Superior temporal gyrus (tissue), 1 donor: ENCODE results near the gene PHC2.
A peak's percentile ranks its signal among the peaks of the same experiment; 100 is the strongest.

Experiments
- DNase-seq: peaks from one replicate; pipeline ENCODE4 v3.0.0-alpha.2; 2016; ENCODE audit errors: extremely low spot score

The PHC2 gene

DNA sequence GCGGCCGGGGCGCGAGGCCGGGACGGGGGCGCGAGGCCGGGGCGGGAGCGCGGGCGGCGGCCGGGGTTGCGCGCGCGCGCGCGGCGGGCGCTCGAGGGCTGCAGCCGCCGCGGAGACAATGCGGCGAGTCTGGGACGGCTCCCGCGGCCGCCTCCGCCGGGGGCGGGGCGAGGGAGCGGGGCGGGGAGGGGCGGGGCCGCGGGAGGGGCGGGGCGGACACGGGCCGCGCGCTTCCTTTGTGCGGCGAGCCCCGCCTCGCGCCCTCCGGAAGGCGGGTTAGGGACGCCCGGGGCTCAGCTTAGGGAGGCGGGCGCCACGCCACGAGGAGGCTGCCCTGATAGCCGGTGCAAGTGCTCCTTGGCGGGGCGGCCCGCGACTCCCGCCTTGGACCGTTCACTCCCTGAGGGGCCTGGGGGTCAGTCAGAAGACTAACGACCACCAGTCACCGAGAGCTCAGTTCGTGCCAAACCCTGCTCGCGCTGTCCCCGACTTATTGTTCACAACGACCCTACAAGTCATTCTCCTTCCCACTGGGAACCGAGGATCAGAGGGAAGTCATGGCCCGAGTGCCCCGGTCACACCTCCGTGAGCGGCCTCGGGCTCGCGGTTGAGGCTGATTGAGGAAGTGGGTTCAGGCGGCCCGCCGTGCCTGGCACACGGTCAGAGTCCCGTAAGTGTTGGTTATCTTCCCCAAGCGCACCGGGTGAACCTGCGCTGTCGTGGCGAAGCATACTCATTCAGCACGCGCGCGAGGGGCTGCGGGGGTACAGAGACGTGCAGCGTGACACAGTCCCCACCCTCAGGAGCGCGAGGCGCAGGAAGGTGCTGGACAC, 80.9 kb downstream of the PHC2 start:
- DNase-seq: peak; percentile 80

- DNase-seq: no peak
Measured at GRCh38 chr1:33349081-33349759, 81.7 kb downstream of the PHC2 start.

GRCh38 chr1:33348676-33349080, 82.2 kb downstream of the PHC2 start:
- DNase-seq: peak; percentile 70

DNA sequence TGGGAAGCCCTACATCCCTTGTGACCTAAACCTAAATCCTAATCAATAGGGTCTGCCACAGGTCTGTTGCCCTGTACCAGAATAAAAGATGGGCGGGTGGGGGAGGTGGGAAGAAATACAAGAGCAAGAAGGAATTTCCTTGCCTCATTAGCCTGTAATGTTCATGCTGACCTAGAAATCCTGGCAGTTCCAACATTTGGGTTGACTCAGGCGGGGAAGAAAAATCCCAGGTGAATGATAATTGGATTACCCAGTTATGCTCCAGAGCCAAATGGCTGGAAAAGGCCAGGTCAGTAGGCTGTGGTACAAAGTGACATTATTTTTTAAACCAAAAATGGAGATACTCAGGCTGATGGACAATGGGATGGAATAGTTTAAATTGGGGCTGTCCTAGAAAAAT, 82.7 kb downstream of the PHC2 start:
- DNase-seq: no peak

DNA sequence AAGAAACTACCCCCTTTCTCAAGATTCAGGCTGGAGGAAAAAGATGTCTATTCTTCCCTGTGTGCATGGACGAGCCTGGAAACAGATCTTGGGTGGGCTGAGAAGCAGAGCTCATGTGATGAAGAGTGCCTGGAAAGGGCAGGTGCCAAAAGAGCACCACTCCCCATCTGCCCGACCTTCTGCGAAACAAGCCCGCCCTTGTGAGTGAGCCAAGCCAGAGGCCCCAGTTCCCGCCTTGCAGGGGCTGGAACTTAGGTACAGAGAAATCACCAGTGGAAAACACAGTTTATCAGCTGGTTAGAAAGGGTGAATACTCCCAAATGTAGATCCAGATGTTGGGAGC, 83.3 kb downstream of the PHC2 start:
- DNase-seq: no peak

- peak; percentile 29 for DNase-seq
Measured at GRCh38 chr1:33346927-33347649, 83.8 kb downstream of the PHC2 start.

DNA sequence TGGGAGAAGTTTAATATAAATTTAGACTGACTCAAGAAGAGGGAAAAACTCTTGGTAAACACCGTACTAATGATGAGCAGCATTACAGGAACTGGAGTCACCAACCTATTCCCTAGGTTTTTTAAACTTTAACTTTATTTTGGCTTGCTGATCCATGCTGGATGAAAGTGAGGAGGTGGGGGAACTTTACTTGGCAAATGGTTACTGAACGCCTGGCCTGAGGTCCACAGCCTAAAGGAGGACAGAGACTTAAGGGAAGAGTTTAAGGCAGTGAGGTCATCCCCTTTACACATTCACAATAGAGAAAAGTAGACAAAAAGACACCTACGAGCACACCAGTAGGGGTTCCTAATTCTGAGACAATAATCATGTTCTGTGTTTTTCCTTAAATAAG, 84.4 kb downstream of the PHC2 start:
- no peak for DNase-seq

DNA sequence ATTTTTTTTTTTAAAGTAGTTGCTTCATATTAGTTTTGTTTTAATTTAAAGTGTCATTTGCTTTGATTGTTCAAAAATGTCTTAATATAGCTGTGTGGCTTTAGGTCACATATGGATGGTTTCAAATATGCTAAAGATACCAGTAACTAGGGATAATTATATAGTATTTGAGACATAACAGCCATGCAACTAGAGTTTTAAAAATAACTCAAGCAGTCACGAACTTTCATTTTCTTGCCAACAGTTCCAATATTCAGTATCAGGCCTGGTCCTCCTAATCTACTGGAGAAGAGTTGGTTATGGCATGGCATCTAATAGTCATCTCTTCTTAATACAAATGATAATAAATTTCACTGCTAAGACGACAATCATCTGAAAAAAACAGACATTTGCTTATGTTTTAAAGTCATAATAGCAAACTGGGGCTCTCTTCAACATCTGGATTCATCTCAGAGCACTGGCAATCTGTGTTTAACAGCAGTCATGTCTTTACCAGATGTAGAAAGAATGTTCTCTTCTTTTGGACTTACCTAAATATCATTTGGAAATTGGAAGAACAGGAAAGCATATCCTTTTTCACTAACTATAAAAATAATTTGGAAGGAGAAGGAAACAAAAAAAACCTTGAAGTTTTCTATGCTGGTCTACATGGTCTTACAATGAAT, 85.9 kb downstream of the PHC2 start:
- peak; percentile 31 for DNase-seq

DNA sequence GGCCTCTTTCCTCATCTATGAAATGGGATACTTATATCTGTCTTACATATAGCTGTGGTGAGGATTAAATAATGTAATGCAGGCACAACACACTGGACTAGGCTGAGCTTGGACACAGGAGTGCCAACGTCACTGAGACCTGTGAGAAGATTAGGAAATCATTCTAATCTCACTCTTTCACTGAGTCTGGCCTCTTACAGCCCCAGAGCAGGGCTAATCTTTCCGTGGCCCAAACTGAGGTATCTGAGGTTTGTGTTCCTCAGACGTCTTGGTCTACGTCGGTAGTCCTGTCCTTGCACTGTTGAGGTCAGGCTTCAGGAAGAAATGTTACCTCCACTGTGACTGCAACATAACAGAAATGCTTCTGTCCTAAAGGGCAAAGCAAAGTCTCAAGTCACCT, 87.4 kb downstream of the PHC2 start:
- no peak for DNase-seq

DNA sequence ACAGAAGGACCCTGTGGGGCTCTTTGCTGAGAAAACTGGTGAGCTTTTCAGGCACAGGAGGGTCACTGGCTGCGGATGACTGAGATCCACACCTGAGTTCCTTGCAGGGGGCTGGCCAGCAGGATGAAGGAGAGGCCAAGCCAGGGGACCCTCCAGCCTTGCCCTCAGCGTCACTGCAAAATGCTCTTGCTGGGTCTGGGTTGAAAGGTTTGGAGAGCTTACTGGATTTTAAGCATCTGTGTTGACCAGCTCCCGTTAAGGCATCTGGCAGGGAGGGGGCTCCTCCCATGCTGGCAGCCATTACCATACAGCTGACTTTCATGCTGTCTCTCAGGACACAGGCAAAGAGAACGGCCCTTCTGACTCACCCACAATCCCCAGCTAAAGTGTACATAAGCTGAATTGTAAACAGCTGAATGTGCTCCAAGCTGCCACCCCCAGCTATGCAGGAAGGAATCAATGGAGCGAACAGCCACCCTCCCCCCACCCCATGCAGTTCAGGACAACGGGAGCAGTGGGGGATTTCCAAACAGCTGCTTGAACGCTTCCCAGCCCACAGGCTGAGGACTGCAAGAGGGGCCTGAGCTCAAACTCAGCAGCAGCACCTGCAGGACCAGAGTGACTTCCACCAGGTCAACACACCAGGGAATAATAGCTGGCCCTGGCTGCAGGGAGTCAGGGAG, 88.7 kb downstream of the PHC2 start:
- peak; percentile 85 for DNase-seq

DNA sequence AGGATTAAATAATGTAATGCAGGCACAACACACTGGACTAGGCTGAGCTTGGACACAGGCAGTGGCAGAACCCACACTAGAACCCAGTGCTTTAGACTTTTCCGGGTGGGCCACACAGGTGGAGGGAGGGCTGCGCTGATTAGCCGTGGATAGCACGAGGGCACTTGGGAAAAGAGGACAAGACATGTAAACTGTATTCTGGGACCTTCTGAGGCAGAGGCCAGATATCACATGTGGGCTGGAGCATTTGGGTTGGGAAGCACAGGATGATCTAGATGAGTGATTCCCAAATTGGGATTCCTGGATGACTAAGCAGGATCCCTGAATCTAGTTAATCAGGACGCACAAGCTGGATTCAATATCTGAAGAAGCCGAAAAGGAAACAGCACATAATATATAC, 89.7 kb downstream of the PHC2 start:
- no peak for DNase-seq

DNA sequence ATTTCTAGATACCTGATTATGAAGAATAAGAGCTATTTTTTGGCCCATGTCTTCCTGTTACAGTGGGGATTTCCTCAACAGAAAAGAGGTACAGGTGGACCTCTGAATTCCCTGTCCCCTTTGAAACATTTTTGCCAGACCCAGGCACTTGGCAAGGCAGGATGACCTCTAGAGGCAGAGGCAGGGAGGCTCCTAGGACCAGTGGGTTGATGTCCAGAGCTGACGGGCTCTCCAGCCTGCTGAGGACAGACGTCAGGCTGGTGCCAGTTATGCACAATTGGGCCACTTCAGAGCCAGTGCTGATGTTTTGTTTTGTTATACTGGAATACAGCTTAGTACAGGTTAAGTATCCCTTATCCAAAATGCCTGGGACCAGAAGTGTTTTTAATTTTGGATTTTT, 91.5 kb downstream of the PHC2 start:
- DNase-seq: peak; percentile 54

DNA sequence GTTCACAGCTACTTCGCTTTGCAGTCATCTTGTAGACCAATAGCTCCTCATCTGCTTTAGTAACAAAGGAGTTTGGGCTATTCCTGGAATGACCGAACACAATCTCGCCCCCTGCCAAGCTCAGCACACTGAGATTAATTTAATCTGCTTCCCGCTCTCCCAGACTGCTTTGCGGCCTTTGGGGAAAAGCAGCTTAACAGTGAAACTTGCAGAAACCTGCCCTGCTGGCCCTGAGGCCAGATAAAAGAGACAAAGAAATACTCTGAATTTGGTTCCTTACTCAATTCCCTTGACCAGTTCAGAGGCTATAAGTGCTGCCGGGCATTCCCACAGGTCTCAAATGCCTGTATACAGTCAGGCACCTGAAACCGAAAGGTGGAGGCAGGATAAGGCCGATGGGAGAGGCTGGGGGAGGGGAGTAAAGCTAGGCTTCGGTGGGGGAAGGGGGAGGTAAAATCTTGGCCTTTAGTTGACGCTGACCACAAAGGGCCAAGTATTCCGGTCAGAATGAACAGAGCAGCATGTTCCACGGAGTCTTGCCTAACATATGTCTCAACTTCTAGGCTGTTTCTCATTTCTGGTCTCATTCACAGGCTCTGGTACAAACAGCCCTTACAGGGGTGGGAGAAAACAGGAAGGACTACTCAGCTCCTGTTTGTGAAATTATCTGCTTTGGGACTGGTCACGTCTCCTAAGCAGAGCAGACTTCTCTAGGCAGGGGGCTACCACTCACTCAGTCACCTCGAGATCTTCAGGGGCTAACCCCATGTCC, 92.3 kb downstream of the PHC2 start:
- DNase-seq: peak; percentile 41

DNA sequence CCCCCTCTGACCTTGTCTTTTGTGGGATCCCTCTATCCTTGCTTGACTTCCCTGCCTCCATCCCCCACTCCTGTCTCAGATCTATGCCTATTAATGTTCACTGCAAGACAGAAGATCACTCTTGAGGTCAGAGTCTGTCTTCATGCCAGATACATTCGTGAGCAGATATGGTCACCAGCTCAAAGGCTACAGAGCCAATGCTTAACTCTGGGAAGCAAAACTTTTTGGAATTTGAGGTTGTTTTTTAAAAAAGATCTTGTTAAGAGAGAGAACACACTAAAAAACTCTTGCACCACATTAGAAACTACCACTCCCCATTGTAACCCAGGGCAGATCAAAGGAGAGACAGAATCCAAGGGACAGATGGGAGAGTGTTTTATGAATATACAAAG, 92.9 kb downstream of the PHC2 start:
- no peak for DNase-seq

DNA sequence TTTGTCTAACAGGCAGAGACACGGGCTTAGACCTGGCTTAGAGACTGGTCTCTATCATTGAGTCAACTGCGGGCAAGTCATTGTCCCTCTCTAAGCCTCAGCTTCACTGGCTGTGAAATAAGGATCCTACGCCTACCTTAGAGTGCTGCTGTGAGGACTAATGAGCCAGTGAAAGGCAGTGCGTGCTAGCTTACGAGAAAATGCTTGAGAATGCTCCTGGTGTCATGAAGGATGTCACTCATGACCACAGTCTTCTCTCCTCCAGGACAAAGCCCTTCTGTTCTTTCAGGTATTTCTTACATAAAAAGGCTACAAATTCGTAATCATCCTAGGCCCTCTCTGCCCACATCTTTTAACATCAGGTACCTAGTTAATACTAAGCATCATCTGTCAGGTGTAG, 93.5 kb downstream of the PHC2 start:
- no peak for DNase-seq

- DNase-seq: no peak
Measured at GRCh38 chr1:33336580-33336979, 94.3 kb downstream of the PHC2 start.

- no peak for DNase-seq
Measured at GRCh38 chr1:33335020-33335419, 95.9 kb downstream of the PHC2 start.

DNA sequence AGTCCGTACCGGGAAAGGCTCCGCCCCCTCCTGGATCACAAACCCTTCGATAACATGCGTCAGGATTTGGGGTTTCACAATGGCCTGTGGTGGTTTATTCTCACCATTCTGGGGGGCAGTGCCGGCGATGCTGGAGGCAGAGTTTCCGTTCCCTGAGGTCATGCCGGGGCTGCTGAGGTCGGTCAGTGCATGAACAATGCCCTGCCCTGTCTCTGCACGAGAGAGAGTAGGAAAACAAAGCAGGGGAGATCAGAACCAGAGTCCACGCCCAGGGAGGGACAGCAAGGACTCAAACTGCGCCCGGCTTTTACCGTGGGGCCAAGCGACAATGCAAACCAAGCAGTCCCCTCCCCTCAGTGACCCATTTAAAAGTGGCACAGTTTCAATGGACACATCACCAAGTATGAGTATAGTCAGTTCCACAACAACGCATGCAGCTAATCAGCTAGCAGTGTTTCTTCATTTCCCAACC, 96.8 kb downstream of the PHC2 start:
- no peak for DNase-seq

DNA sequence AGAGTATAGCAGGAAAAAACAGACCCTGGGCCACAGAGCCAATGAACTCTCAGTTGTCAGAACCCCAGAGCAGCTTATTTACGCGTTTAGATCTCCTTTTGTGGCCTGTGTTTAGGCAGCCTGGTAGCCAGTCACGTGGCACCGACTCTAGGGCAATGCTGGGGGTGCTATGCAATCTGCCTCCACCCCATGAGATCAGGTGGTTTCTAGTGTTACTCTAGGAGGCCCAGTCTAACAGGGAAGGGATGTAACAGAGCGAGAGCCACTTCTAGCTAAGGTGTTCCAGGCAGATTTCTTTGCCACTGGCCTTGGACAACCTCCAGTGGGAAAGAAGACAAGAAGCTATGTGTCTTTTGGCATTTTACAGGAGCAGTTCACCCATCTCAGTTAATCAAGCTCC, 98.0 kb downstream of the PHC2 start:
- DNase-seq: peak; percentile 48

DNA sequence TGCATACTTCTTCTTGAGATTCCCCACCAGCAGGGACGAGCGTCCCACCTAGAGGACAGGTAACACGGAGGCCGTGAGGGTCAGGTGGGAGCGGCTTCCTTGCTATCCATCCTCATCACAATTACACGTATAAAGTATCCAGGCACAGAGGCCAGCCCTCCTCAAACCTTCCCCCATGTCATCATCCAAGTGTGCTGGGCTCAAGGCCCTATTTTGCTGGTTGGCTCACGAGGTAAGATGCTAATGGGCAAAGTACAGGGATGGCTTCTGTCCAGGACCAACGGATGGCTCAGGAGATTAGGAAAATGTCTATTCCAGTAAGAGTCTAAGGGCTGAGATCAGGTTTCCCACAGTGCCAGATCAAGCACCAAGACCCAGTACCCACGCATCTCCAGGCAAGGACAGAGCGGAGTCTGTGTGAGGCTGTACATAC, 98.5 kb downstream of the PHC2 start:
- DNase-seq: no peak
